ENCODE data around the gene SNAPC4. TPM values are rescaled to one million over a fixed set of nuclear protein-coding genes. Genes with fewer than 3 reads are reported as not detected.
"Not testable (repeated sequence)": the region's sequence is repeated elsewhere in the genome, so short reads cannot be mapped to it uniquely, and the experiment has no call there.

Gene SNAPC4
- total RNA-seq, 1 donor from 2014 or later = 13.5 TPM

DNA sequence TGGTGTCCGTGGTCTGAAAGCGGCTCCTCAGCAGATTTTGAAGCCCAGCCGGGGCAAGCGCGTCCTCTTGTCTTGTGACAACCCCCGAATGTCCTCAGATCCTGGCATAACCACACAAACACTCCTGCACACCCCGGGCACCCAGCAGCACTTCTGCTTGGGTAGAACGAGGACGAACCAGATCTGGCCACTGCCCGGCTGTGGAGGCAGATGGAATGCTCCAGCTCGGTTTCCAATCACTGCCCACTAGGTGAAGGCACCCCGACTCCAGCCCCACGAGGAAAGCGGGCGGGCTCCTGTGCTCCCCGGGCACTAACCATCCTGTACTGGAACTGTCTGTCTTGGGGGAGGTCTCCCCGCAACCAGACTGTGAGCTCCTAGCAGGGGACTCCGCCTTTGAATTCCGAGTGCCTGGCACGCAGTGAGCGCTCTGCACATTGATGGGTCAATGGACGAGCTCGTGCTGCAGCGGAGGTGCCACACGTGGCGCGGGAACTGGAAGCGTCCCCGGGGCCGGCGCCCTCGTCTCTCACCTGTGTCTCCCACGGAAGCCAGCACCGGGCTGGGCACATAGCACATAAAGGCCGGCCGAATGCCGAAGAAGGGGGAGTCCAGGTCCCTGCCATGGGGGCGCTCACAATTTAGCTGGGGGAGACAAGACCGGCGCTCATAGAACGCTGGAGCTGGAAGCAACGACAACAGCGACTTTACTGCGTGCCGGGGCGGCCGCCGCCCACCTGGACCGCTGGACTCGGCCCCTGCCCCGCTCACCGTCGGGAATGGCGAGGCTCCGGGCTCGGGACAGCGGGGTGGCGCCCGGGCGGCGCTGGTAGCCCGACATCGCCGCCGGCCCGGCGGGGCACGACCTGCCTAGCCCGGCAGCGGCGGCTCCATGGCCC, 9.8 kb upstream of the SNAPC4 start:
- peaks cover 36% of the 10 kb centered on the region for H3K36me3 Mint-ChIP-seq (ENCODE audit: low read depth, unreplicated experiment)
- peak; percentile 34 for DNase-seq (ENCODE audit: low spot score)

DNA sequence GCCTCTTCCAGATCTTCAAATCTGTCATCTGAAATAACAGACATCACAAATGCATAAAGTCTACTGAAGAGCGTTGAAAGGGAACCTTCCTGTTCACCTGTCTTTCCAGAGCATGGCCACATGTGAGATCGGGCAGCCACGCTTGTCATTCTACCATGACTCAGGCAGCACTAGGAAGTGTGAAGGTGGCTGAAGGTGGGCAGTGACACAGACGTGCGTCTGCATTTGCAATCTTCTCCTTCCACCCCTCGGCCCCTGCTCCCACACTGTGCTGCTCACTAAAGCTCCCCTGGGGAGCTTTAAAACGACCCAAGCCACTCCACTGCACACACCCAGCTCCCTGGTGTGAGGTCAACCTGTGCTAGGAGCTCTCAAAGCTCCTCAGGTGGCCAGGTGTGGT, 7.9 kb upstream of the SNAPC4 start:
- Mint-ChIP-seq H3K4me1 (ENCODE audit: unreplicated experiment) (peaks cover 27% of the 10 kb centered on the region), H3K4me3 (ENCODE audit: unreplicated experiment) (peak overlapping the region; percentile 39), H3K36me3 (ENCODE audit: low read depth, unreplicated experiment) (peaks cover 21% of the 10 kb centered on the region), H3K9me3 (ENCODE audit: unreplicated experiment) (no peaks in the 10 kb centered on the region), H3K27ac (ENCODE audit: unreplicated experiment) (no peak overlapping the region), H3K27me3 (ENCODE audit: unreplicated experiment) (peaks cover 18% of the 10 kb centered on the region)
- TF ChIP-seq, protein P1, sequence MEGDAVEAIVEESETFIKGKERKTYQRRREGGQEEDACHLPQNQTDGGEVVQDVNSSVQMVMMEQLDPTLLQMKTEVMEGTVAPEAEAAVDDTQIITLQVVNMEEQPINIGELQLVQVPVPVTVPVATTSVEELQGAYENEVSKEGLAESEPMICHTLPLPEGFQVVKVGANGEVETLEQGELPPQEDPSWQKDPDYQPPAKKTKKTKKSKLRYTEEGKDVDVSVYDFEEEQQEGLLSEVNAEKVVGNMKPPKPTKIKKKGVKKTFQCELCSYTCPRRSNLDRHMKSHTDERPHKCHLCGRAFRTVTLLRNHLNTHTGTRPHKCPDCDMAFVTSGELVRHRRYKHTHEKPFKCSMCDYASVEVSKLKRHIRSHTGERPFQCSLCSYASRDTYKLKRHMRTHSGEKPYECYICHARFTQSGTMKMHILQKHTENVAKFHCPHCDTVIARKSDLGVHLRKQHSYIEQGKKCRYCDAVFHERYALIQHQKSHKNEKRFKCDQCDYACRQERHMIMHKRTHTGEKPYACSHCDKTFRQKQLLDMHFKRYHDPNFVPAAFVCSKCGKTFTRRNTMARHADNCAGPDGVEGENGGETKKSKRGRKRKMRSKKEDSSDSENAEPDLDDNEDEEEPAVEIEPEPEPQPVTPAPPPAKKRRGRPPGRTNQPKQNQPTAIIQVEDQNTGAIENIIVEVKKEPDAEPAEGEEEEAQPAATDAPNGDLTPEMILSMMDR (IDR thresholded peaks at IDR 0.05; ENCODE audit: unreplicated experiment) = no peak
- no peak for DNase-seq (ENCODE audit: low spot score)

More for the DNA sequence above, 9.8 kb upstream of the SNAPC4 start:
- TF ChIP-seq, protein P1 (IDR thresholded peaks at IDR 0.05; ENCODE audit: unreplicated experiment) = no peak
- H3K27ac Mint-ChIP-seq (ENCODE audit: unreplicated experiment) = peak overlapping the region; percentile 70
- H3K9me3 Mint-ChIP-seq (ENCODE audit: unreplicated experiment) = no peaks in the 10 kb centered on the region
- peak overlapping the region; percentile 91 for H3K4me3 Mint-ChIP-seq (ENCODE audit: unreplicated experiment)
- peaks cover 18% of the 10 kb centered on the region for H3K27me3 Mint-ChIP-seq (ENCODE audit: unreplicated experiment)
- H3K4me1 Mint-ChIP-seq (ENCODE audit: unreplicated experiment) = peaks cover 27% of the 10 kb centered on the region

DNA sequence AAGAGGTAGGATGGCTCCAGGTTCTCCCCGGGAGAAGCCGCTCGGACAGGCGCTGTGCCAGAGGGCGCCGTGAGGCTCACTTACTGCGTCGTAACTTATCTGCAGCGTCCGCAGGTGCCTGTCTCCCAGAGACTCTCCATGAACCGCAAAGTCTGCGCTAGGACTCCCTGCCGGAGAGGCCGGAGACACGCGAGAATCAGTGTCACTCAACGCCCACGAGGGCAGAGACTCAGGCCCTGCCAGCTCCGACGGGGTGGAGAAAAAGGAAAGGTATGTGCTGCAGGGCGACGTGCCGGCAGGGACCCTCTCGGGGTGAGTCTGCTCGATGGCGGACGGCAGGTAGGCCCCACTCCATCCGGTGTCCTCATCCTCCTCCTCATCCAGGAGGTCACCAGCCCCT, 7.1 kb upstream of the SNAPC4 start:
- H3K27me3 Mint-ChIP-seq (ENCODE audit: unreplicated experiment) = peaks cover 18% of the 10 kb centered on the region
- not testable (repeated sequence) for H3K9me3 Mint-ChIP-seq (ENCODE audit: unreplicated experiment); DNase-seq (ENCODE audit: low spot score); H3K27ac Mint-ChIP-seq (ENCODE audit: unreplicated experiment); H3K4me3 Mint-ChIP-seq (ENCODE audit: unreplicated experiment)
- H3K36me3 Mint-ChIP-seq (ENCODE audit: low read depth, unreplicated experiment) = peaks cover 23% of the 10 kb centered on the region
- peaks cover 25% of the 10 kb centered on the region for H3K4me1 Mint-ChIP-seq (ENCODE audit: unreplicated experiment)

DNA sequence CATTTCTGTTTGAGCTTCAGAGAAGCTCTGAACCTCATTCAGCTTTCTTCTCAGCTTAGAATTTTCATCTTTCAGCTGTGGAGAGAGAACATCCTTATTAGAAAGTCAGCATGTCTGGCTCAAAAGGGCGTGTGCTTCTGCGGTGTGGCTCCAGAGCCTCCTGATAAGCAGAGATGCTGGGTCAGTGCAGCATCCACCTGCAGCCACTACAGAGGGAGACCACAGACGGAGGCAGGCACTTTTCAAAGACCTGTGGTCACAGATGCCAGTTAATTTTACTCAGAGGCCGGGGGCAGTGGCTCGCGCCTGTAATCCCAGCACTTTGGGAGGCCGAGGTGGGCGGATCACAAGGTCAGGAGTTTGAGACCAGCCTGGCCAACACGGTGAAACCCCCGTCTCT, 5.9 kb upstream of the SNAPC4 start:
- H3K27me3 Mint-ChIP-seq (ENCODE audit: unreplicated experiment) = peaks cover 17% of the 10 kb centered on the region
- not testable (repeated sequence) for DNase-seq (ENCODE audit: low spot score); H3K4me3 Mint-ChIP-seq (ENCODE audit: unreplicated experiment); H3K9me3 Mint-ChIP-seq (ENCODE audit: unreplicated experiment); H3K27ac Mint-ChIP-seq (ENCODE audit: unreplicated experiment)
- peaks cover 21% of the 10 kb centered on the region for H3K36me3 Mint-ChIP-seq (ENCODE audit: low read depth, unreplicated experiment)
- peaks cover 15% of the 10 kb centered on the region for H3K4me1 Mint-ChIP-seq (ENCODE audit: unreplicated experiment)

DNA sequence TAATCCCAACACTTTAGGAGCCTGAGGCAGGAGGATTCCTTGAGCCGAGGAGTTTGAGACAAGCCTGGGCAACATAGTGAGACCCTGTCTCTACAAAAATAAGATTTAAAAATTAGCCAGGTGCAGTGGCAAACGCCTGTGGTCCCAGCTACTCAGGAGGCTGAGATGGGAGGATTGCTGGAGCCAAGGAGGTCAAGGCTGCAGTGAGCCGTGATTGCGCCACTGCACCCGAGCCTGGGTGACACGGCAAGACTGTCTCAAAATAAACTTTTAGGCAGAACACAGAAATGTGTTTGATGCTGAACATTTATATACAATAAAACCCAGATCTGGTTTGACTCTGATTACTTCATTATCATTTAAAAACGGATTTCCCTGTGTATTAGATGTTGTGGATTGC, 5.5 kb upstream of the SNAPC4 start:
- peaks cover 18% of the 10 kb centered on the region for H3K27me3 Mint-ChIP-seq (ENCODE audit: unreplicated experiment)
- no peaks in the 10 kb centered on the region for H3K9me3 Mint-ChIP-seq (ENCODE audit: unreplicated experiment)
- DNase-seq (ENCODE audit: low spot score) = no peak
- H3K27ac Mint-ChIP-seq (ENCODE audit: unreplicated experiment) = no peak overlapping the region
- H3K36me3 Mint-ChIP-seq (ENCODE audit: low read depth, unreplicated experiment) = peaks cover 21% of the 10 kb centered on the region
- H3K4me1 Mint-ChIP-seq (ENCODE audit: unreplicated experiment) = peaks cover 13% of the 10 kb centered on the region
- H3K4me3 Mint-ChIP-seq (ENCODE audit: unreplicated experiment) = no peak overlapping the region
- TF ChIP-seq, protein P1 (IDR thresholded peaks at IDR 0.05; ENCODE audit: unreplicated experiment) = no peak

DNA sequence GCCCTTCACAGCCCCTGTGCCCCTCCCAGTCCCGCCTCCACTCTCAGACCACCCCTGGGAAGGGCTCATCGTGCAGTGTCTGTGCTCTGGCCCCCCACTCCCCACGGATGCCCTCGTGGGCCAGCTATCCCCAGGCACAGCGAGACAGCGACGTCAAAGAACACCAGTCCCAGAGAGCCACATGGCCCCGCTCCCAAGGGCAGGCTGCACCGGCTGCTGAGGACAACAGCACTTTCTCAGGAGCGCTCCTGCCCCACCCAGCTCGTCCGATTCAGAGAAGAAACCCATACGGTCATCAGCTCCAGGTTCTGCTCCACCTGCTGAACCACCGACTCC, 4.8 kb upstream of the SNAPC4 start:
- Mint-ChIP-seq H3K36me3 (ENCODE audit: low read depth, unreplicated experiment) (peaks cover 21% of the 10 kb centered on the region), H3K27me3 (ENCODE audit: unreplicated experiment) (peaks cover 18% of the 10 kb centered on the region), H3K4me3 (ENCODE audit: unreplicated experiment) (peak overlapping the region; percentile 37), H3K27ac (ENCODE audit: unreplicated experiment) (no peak overlapping the region), H3K9me3 (ENCODE audit: unreplicated experiment) (no peaks in the 10 kb centered on the region), H3K4me1 (ENCODE audit: unreplicated experiment) (peaks cover 11% of the 10 kb centered on the region)
- TF ChIP-seq, protein P1 (IDR thresholded peaks at IDR 0.05; ENCODE audit: unreplicated experiment) = no peak
- DNase-seq (ENCODE audit: low spot score) = no peak

All from endothelial cell (in vitro differentiated cells).